Stimulated activated naive CD4-positive, alpha-beta T cell (primary cell): ENCODE data around the gene QSOX2.
"Not testable (repeated sequence)": the region's sequence is repeated elsewhere in the genome, so short reads cannot be mapped to it uniquely, and the experiment has no call there.

Experiments
- DNase-seq, 6 experiments: peaks; one replicate each; lab custom pipeline; 2025; lab: John Stamatoyannopoulos, UW

QSOX2 gene

DNA sequence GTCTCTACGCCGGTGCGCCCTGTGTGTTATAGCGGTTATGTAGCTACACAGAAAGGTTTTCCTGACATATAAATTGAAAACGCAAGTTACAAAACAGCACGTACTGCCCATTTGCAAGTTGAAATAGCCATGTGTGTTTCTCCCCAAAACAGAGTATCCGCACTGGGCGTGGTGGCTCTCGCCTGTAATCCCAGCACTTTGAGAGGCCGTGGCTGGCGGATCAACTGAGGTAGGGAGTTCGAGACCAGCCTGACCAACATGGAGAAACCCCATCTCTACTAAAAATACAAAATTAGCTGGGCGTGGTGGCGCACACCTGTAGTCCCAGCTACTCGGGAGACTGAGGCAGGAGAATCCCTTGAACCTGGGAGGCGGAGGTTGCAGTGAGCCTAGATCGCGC lies 21.0 kb upstream of the QSOX2 start:
- not testable (repeated sequence) for DNase-seq

DNA sequence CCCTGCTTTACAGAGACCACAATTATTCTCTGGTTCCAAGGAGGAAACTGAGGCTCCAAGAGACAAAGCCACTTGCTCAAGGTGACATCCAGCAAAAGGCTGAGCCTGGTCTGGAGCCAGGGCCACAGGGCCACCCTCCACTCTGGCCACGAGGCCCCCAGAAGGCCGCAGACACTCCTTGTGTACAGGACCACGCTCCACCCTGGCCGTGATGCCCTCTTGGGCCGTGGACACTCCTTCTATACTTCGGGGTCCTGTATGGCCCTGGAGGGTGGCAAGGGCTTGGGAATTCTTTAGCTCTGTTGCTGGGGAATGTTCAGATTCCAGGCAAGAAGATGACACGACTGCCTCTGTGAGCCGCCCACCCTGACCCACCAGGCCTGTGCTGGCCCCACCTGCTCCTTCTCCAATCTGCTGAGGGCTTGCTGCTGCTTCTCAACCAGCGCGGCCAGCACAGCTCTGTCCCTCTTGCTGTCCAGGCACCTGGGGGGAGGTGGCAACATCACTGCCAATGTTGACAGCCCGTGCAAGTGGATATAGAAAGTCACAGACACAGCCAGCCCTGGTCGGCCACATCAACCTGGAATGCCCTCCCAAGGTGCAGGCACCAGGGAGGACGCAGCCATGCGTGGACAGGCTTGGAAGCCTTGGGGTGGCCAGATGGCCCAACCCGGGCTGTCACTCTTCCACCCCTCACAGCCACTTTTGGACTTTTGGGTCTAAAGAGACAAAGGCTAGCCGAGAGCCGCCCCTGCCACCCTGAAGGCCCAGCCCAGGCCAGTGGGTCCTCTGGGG lies 20.1 kb upstream of the QSOX2 start:
- no peak for DNase-seq

DNA sequence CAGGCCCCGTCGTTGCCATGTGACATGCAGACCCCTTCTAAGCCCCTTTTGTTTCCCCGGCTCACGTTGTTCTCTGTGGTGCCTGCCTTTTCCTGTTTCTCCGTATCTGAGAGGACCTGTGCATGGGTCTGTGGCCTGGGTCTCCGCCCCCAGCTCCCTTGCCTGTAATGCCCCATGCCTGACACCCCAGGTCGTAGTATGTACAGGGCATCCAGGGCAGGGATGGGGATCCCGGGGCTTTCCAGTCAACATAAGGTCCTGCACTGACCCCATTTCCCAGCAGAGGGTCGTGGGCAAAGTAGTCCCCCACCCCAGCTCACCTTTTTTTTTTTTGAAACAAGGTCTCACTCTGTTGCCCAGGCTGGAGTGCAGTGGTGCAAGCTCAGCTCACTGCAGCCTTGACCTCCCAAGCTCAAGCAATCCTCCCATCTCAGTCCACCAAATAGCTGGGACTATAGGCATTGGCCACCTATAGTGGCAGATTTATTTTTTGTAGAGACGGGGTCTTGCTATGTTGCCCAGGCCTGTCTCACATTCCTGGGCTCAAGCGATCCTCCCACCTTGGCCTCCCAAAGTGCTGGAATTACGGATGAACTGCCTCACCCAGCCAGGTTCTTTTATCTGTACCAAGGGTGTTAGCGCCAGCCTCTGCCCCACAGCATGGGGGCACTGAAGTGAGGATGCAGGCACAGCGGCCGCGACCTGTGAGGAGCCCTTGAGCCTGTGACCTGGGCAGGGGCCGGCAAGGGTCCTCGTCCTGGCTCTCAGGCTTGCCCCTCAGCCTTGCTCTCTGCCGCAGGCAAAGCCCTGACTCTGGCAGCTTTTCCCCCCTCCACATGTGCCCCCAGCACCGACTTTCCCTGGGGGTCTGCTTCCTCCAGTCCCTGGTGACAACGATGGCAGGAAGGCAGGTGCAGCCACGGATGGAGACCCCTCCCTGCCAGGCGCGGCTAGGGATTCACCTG lies 19.1 kb upstream of the QSOX2 start:
- DNase-seq: no peak

DNA sequence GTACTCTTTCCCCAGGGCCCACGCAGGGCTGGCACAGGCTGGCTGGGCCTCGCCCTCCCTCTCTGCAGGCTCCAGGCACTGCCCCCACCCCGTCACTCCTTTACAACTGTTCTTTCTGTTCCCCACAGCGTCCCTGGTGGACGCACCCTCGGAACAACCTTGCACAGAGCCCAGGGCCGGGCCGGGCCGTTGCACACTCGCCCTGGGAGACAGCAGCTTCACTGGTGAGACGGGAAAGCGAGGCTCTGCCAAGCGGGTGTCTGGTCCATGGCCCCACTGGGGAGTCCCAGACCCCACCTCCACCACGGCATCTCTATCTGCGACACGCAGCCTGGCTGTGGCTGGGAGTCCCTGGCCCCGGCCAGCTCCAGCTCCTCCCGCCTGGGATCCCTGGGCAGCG lies 18.4 kb upstream of the QSOX2 start:
- DNase-seq: no peak

DNA sequence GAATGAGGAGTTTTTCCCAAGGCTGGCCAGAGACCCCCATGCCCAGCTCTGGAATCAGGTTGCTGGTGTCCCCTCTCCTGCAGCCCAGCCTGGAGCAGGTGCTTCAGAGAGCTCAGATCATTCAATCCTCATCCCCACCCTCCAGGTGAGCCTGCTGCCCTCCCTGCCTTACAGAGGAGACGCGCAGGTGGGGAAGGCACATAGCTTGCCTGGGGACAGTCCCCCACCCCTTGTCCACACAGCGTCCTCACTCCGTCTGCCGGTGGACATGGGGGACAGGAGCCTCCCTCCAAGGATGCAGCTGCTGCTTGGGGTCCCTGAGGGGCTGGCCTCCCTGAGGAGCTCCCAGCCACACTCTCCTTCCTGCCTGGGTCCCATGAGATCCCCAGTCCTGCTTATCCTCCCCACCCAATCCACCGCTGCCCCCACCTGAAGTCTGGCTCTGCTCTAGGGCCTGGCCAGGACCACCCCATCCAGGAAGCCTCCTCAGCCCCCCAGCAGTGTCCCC lies 17.1 kb upstream of the QSOX2 start:
- DNase-seq: no peak

DNA sequence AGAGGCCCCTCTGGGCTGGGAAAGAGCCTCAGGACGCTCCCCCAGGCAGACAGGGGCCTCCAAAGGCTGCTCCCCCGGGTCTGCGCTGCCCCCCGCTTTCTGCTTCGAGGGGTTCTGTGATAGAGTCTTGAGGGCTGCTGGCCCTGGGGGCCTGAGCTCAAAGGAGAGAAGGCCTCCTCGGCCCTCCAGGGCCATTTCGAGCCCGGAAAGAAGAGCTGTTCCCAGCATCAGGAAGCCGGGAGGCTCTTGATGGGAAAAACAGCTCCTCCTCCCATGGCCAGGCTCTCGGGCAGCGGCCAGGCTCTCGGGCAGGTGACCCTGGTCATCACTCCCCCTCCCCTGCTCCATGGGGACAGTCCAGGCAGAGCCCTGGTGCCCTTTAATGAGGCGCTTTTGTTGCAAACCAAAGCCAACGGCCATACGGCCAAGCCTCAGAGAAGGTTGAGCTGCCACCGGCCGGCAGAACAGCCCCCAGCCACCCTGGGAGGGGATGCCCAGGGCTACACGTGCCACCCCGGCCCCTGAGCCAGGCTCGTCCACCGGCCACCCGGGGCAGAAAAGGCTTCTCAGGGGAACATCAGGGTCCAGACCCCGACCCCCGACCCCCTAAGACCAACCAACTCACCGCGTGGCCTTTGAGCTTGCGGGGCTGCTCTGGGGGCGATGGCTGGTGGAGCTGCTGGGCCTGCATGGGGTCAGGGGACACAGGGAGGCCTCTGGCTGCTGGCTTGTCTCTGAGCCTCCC lies 16.2 kb upstream of the QSOX2 start:
- no peak for DNase-seq

DNA sequence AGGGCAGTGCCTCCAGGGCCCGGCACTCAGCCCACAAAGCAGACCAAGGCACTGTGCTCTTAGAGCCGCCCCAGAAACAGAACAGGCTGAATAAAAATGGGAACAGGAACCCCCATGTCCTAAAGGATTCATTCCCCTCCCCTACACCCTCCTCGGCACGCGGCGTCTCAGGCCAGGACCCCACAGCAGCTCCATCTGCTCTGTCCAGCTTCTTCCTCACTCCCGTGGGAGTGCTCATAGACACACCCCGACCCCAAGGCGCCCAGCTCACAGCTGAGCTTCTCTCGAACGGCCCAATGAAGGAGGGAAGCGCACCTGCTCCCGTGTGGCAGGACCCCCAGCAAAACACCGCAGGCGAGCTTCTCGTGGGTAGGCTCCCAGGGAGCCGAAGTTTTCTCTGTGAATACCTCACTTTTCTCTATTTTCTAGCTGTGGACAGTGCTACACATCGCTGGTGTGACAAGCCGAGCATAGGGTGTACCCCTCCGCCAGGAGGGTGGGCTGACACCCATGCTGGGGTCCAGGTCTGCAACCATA lies 15.4 kb upstream of the QSOX2 start:
- DNase-seq: no peak

DNA sequence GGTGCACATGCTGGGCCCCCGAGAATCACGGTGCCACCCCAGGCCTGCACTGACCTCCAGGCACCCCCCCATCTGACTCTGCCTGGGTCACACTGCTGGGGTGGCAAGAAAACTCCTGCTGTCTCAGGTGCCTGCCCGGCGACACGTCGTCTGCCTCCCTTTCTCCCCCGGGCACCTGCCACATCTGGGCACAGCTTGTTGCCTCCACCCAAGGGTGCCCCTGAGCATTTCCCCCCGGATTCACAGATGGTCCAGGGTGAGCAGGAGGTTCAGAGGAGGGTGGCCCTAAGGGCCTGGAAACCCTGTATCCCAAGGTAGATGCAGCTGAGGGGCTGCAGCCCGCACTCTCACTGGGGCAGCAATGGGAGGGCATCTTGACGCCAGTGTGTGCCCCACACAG lies 14.9 kb upstream of the QSOX2 start:
- DNase-seq: no peak

DNA sequence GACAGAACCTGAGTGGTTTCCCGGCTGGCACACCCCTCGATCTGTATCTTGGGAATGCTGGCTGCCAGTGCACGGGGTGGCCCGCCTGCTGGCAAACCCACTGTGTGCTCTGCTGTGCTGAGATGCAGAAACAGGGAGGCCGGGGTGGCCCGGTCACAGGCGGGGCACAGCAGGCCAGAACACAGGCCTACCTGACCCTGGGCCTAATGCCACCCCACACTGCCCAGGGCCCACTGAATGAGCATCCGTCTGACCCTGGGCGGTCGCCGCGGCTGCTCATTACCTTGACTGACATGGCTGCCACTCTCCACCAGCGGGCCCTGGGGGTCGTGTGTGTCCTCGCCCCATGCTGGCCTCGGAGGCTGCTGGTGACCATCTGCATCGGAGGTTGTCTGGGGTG lies 14.2 kb upstream of the QSOX2 start:
- no peak for DNase-seq

DNA sequence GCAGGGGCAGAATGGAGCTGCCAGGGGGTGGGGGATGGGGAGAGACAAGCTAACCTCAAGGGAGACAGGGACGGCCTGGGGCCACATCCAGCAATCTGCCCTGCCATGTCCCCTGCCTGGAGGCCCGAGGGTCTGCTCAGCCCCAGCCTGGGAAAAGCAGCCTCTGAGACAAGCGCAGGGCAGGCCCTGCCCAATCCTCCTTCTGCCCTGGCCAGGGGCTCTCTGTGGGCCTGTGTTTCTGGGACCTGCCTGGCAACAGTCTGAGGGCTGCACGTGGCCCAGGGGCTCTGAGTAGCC lies 13.9 kb upstream of the QSOX2 start:
- DNase-seq: no peak

DNA sequence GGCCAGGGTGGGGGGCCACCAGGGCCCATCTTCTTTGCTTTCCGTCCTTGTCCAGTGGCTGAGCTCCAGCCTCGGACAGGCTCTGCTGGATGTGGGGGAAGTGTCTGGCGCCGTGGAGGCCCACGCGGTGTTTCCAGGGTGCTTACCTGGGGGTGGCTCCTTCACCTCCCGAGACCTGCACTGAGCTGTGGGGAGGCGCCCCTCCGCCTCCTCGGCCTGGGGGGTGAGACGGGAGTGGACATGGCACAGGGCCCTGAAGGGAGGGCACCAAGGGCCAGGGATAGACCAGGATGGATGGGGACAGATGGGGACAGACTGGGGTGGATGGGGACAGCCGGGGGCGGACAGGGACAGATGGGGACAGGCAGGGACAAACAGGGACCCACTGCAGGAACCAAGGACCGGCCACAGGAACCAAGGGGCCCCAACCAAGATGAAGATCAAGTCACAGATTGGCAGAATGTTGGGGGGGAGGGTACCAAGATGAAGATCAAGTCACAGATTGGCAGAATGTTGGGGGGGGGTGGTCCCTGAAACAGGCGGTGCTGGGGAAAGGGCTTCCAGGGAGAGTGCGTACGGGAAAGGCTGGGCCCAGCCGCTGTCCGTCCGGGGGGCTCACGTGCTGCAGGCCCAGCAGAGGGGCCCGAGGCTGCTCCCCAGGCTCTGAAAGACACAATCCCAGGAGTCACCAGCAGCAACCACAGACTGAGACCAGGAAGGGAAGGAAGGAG lies 13.3 kb upstream of the QSOX2 start:
- DNase-seq: no peak

DNA sequence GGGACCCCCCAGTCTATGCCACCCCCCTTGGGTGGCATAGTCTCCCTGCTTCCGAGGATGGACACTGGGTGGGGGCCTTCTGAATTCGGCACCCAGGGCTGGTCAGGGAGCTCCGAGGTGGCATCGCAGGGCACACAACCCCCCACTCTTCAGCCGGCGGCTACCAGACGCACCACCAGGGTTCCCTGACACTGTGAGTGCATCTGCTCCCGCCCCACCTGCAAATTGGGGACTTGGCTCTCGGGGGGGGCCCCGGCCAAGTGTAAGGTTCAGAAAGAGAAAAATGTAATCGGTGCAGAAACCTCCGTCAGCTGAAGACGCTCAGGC lies 12.7 kb upstream of the QSOX2 start:
- DNase-seq: no peak

DNA sequence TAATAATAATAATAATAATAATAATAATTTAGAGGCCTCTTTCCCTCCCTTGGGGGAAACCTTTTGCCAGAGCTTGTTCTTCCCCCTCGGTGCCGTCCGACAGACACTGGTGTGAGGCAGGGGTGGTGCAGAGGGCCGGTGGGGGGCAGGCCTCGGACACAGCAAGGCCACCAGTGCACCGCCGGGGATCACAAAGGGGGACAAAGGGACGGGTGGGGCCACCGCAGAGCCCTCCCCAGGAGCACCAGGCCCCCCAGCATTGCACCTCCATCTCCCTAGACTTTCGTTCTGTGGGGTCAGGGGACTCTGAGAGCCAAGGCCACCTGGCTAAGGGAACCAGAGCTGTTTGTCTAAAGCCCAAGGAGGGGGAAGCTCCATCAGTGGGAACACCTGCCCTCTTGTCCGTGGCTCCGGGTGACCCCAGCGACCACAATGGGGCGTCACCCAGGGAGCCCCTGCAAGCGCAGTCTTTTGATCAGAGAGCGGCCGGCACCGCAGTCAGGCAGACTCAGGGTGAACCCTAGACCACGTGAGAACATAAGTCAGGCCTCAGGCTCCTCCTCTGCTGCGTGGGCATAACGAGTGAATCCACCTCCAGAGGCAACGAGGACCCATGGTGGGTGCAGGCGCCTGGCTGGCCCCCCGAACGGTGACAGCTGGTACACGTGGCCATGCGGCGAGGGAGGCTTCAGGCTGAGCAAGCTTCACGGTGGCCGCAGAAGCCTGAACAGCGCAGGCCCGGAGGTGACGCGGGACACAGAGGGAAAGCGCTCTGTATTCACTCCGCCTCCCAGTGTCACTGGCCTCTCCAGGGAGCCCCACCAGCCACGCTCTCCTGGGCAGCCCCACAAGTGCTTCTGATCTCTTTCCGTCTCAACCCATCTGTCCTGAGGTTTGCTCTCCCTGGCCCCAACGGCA lies 12.0 kb upstream of the QSOX2 start:
- no peak for DNase-seq

DNA sequence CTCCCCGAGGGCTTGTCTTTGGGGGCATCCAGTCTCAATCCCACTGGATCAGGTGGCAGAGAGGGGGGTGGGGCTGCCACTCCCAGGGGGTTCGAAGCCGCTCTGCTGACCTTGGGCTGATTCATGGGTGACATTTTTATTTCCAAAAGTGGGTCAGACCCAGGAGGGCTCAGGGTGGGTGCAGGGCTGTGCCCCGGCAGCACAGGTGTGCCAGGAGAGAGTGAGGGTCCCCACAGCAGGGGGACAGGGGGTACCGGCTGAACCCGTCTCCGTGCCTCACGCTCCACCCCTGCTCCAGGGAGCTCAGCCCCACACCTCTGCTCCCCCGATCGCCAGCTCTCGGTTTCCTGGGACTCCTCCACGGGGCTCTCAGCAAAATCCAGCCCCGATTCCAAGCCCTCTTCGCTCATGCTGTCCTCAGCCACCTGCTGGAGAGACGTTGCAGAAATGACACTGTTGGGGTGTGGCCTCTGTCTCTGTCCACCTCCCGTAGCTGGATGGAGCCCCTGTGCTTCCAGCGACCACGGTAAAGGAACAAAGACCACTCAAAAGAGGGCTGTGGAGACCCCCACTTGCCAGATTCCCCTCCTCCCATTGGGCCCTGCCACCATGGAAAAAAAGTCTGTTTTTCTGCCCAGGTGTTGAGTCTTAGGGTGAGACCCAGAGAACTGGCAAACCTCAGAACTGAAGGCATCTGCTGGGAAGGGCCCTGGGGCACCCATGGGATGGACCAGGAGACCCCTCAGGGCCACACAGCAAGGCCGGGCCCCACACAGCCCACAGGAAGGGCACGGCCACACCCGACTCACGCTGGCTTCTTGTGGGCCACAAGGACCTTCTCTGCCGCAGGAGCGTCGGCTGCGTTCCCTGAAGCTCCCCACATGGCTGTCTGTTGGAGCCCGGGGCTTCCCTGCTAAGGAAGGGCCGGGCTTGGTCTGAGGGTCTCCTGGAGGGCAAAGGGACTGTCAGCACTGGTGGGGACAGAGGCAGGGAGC lies 10.6 kb upstream of the QSOX2 start:
- DNase-seq: no peak

DNA sequence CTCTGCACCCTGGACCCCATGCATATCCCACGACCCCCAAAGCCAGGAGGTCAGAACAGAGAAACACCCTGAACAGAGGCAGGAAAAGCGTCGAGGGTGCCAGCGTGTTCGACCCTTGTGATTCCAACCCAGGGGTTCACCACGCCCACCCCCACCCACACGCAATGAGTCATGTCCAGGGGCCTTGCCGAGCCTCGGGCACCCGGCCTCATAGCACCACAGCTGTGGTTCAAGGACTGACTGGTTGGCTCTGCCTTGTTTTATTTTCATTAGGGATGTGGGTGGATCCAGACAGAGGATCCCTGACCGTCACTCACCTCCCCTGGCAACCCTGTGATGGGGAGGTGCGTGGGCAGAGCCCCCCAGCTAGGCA lies 9.5 kb upstream of the QSOX2 start:
- DNase-seq: no peak

DNA sequence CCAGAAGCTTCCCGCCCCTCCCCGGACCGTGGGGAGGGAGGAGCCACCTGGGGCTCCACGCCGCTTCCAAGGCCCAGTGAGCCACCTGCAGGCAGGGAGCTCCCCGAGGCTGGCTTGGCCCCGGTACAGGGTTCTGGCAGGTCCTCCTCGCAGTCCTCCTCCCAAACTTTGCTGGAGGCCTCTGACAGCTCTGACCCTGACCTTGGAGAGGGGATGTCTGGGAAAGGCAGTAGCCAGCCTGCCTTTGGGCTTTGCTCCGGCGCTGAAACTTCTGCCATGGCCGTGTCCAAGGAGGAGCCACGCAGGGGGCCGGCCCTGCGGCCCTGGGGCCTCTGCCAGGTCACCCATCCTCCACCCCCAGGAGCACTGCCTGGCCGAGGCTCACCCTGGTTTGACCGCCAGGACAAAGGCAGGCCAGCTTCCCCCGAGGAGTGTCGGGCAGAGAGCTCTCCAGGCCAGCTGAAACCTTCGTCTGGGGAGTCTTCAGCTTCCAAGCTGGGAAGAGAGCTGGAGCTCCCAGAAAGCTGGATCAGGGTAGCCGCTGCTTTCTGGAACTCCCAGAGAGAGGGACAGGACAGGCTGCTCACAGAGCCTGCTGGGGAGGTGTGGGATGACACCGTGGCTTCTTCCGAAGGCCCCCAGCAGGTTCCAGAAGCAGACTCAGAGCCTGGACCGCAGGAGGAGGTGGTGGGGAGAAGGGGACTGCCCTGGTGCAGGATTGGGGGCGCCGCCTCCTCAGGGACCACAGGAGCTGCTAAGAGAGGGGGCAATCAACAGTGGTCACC lies 9.0 kb upstream of the QSOX2 start:
- no peak for DNase-seq

DNA sequence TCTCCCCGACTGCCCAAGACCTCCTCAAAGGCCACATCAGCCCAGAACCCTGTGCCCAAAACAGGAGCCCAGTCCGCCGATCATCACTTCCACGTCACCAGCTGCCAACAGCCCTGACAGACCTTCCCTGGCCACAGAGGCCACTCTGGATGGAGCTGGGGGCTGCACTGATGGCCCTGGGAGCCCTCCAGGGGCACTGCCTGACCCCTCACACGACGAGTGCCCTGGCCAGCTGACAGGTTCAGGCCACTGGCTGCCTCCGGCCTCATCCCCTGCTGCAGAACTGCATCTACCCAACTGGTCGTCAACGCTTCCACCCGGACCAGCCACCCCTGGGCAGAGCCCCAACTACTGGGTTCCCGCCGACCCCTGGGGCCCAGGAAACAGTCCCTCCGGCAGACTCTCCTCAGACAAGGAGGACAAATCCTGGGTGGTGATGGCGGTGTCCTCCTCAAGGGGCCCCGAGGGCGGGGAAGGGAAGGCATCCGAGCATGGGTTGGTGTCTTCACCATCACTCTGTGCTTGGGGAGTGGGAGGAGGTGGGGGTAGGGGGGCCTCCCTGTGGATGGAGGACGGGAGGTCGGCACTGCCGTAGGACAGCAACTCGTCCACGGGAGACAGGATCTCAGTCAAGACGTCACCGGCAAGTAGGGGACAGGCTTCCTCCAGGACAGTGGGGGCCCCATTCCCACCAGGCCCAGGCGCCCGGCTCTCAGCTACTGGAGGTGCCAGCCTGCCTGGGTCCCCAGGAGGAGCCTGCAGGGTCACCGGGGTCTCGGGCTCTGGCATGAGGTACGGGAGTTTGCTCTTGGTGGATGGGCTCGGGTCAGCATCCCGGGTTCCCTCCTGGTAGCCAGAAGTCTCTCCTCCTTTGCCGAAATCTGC lies 7.9 kb upstream of the QSOX2 start:
- DNase-seq: no peak

DNA sequence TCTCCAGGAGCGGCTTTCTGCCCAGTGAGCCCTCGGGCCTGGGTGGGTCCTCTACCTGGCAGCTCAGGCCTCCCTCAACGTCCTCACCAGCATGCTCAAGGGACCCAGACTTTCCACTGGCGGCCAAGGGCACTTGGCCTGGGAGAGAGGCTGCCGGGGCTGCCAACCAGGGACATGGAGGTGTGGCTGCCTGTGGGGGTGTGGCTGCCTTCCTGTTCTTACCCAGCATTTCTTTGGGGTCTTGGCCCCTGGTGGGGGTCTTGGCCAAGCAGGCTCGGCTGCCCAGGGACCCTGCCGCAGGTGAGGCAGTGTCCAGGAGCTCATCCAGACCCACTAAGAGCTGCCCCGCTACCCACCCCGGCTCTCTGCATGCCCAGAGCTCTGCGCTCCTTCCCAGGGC lies 7.2 kb upstream of the QSOX2 start:
- no peak for DNase-seq
